Fibroblast of lung (primary cell): ENCODE measurements around the gene DGKQ. TPM values are rescaled to one million over a fixed set of nuclear protein-coding genes. Genes with fewer than 3 reads are reported as not detected.
"Not testable (repeated sequence)": the region's sequence is repeated elsewhere in the genome, so short reads cannot be mapped to it uniquely, and the experiment has no call there.

Source experiments
- DNase-seq, 2 donors: peaks; one replicate each; pipeline versions ENCODE4 v3.0.0 to v3.0.0-alpha.2; 2010; ENCODE audit warnings: low read depth in 2 of 2
- H2AFZ ChIP-seq: 2 replicates; pipeline ENCODE4 v1.5.1; 2012; ENCODE audit warnings: low read length, control low read depth, inconsistent platforms
- H3K27ac ChIP-seq: 2 replicates; pipeline ENCODE4 v1.5.1; 2011; ENCODE audit warnings: low read length, control low read depth; ENCODE audit not compliant: insufficient read depth
- H3K27me3 ChIP-seq: 2 replicates; pipeline ENCODE4 v1.5.1; 2011; ENCODE audit warnings: mild to moderate bottlenecking, low read length; ENCODE audit not compliant: control insufficient read depth, insufficient read depth
- H3K36me3 ChIP-seq: 2 replicates; pipeline ENCODE4 v1.5.1; 2011; ENCODE audit warnings: low read length; ENCODE audit not compliant: control insufficient read depth, insufficient read depth
- H3K4me1 ChIP-seq: 2 replicates; pipeline ENCODE4 v1.5.1; 2011; ENCODE audit warnings: low read length; ENCODE audit not compliant: control insufficient read depth, insufficient read depth; ENCODE audit errors: extremely low read depth
- H3K4me2 ChIP-seq: 2 replicates; pipeline ENCODE4 v1.5.1; 2011; ENCODE audit warnings: low read length, control low read depth; ENCODE audit not compliant: insufficient read depth; ENCODE audit errors: extremely low read depth
- H3K4me3 ChIP-seq, 4 experiments: fragments of 200-600 bp in 1 of 4; sonication (generic) in 1 of 4; replicated peaks in 1 of 4; 2 replicates each; pipeline ENCODE4 v1.5.1; 2011 to 2016; ENCODE audit warnings: low read length in 4 of 4, low read depth in 3 of 4, mild to moderate bottlenecking in 3 of 4, control low read depth in 2 of 4, inconsistent platforms in 1 of 4, mixed read lengths in 1 of 4; ENCODE audit not compliant: insufficient read depth in 1 of 4; ENCODE audit errors: control extremely low read depth in 1 of 4
- H3K79me2 ChIP-seq: 2 replicates; pipeline ENCODE4 v1.5.1; 2012; ENCODE audit warnings: mild to moderate bottlenecking, low read length, inconsistent platforms; ENCODE audit not compliant: control insufficient read depth, insufficient read depth
- H3K9ac ChIP-seq: 2 replicates; pipeline ENCODE4 v1.5.1; 2011; ENCODE audit warnings: mild to moderate bottlenecking, low read length, control low read depth; ENCODE audit not compliant: insufficient read depth
- H3K9me3 ChIP-seq: 2 replicates; pipeline ENCODE4 v1.5.1; 2012; ENCODE audit warnings: low read depth, low read length; ENCODE audit not compliant: control insufficient read depth, insufficient read depth
- H4K20me1 ChIP-seq: 2 replicates; pipeline ENCODE4 v1.5.1; 2011; ENCODE audit warnings: low read length; ENCODE audit not compliant: control insufficient read depth, insufficient read depth; ENCODE audit errors: extremely low read depth
- CTCF ChIP-seq, 2 donors: IDR thresholded peaks in 1 of 2; conservative IDR thresholded peaks in 1 of 2; 1 replicate in 1 of 2; 2 replicates in 1 of 2; pipeline ENCODE4 v1.5.1; 2011 to 2012; ENCODE audit warnings: low read length in 2 of 2, control low read depth in 1 of 2, inconsistent platforms in 1 of 2, low read depth in 1 of 2, mild to moderate bottlenecking in 1 of 2
- EZH2 ChIP-seq: IDR thresholded peaks from 2 replicates; pipeline ENCODE4 v1.5.1; 2012; ENCODE audit warnings: low read length, control low read depth, mild to moderate bottlenecking; ENCODE audit errors: missing control alignments
- polyA plus RNA-seq, 2 donors: library from polyadenylated mRNA; depleted of rRNA in 1 of 2; stranded (reverse) in 1 of 2; unstranded in 1 of 2; fragments of >200 nt; gene quantifications; 2 replicates each; pipeline ENCODE4 v1.2.1, GENCODE V29; 2011 to 2012; ENCODE audit warnings: missing spikeins in 1 of 2
- total RNA-seq: library from RNA; depleted of rRNA; stranded (reverse); fragments of >200 nt; gene quantifications from 2 replicates; pipeline ENCODE4 v1.2.1, GENCODE V29; 2014

The DGKQ gene
- total and polyA plus RNA-seq, 2 donors (not counting 1 experiment from before 2014, with no cell fraction given), result 2.1 to 13.2 TPM

GRCh38 chr4:946517-947471 lies 26.6 kb downstream of the DGKQ start:
- DNase-seq, result no peak
- Histone ChIP-seq H3K9ac (no peak overlapping the region), H3K27me3 (no peaks in the 10 kb centered on the region), H3K4me1 (no peaks in the 10 kb centered on the region), H3K27ac (no peak overlapping the region), H3K79me2 (no peaks in the 10 kb centered on the region), H3K36me3 (no peaks in the 10 kb centered on the region), H3K4me2 (no peak overlapping the region), H3K9me3 (no peaks in the 10 kb centered on the region), H2AFZ (no peak overlapping the region), H3K4me3 (no peak overlapping the region), H4K20me1 (no peaks in the 10 kb centered on the region)
- TF ChIP-seq EZH2 (no peak), CTCF (conservative IDR thresholded peaks at IDR 0.05 in 1 of 2, IDR thresholded peaks at IDR 0.05 in 1 of 2; ENCODE audit: low read depth in 1 of 2, low read length in 2 of 2) (no peak)

- Histone ChIP-seq H3K36me3 (no peaks in the 10 kb centered on the region), H3K4me1 (no peaks in the 10 kb centered on the region), H3K27me3 (no peaks in the 10 kb centered on the region), H3K9me3 (no peaks in the 10 kb centered on the region), H4K20me1 (no peaks in the 10 kb centered on the region), H3K4me2 (no peak overlapping the region), H2AFZ (no peak overlapping the region), H3K27ac (no peak overlapping the region), H3K9ac (no peak overlapping the region), H3K79me2 (no peaks in the 10 kb centered on the region), H3K4me3 (no peak overlapping the region)
- TF ChIP-seq CTCF (conservative IDR thresholded peaks at IDR 0.05 in 1 of 2, IDR thresholded peaks at IDR 0.05 in 1 of 2; ENCODE audit: low read depth in 1 of 2, low read length in 2 of 2) (no peak), EZH2 (no peak)
- DNase-seq, result no peak
Measured at GRCh38 chr4:946103-946450, 27.3 kb downstream of the DGKQ start.

- DNase-seq, result no peak
- Histone ChIP-seq H2AFZ (no peak overlapping the region), H3K4me2 (no peak overlapping the region)
Measured at GRCh38 chr4:945274-946102, 27.9 kb downstream of the DGKQ start.

GRCh38 chr4:939508-939907 lies 33.9 kb downstream of the DGKQ start:
- not testable (repeated sequence) for H3K27me3 ChIP-seq, H3K4me3 ChIP-seq, H3K9me3 ChIP-seq, H4K20me1 ChIP-seq, H3K4me1 ChIP-seq, H3K4me2 ChIP-seq, H2AFZ ChIP-seq, H3K79me2 ChIP-seq, H3K9ac ChIP-seq, DNase-seq, H3K27ac ChIP-seq, H3K36me3 ChIP-seq

More at GRCh38 chr4:945274-946102, 27.9 kb downstream of the DGKQ start:
- Histone ChIP-seq H3K27ac (no peak overlapping the region), H3K9me3 (no peaks in the 10 kb centered on the region), H4K20me1 (no peaks in the 10 kb centered on the region), H3K4me1 (no peaks in the 10 kb centered on the region), H3K36me3 (no peaks in the 10 kb centered on the region), H3K79me2 (no peaks in the 10 kb centered on the region), H3K4me3 (no peak overlapping the region), H3K27me3 (no peaks in the 10 kb centered on the region), H3K9ac (no peak overlapping the region)
- TF ChIP-seq EZH2, result no peak
- no peak for TF ChIP-seq CTCF (conservative IDR thresholded peaks at IDR 0.05 in 1 of 2, IDR thresholded peaks at IDR 0.05 in 1 of 2; ENCODE audit: low read depth in 1 of 2, low read length in 2 of 2)
